Measurements from ENCODE around the gene SLC7A11.

- no peak for TF ChIP-seq EZH2phosphoT487 (IDR thresholded peaks at IDR 0.05; ENCODE audit: low read depth, severe bottlenecking, unreplicated experiment)
- TF ChIP-seq CTCF (IDR thresholded peaks at IDR 0.05; ENCODE audit: poor library complexity): no peak
Measured at GRCh38 chr4:138279286-138279685, 37.1 kb upstream of the SLC7A11 start.
